NCI-H460 (cell line): ENCODE results near the gene SH3RF3. TPM values are rescaled to one million over a fixed set of nuclear protein-coding genes. Genes with fewer than 3 reads are reported as not detected.

ENCODE experiments used
- DNase-seq: peaks from one replicate; pipeline ENCODE4 v3.0.0-alpha.2; 2016; ENCODE audit warnings: low read depth; ENCODE audit errors: extremely low read depth
- total RNA-seq: library from RNA; depleted of rRNA; stranded (reverse); fragments of >200 nt; shearing (Covaris generic); gene quantifications from 2 replicates; pipeline ENCODE4 v1.2.3, GENCODE V29; 2014

The SH3RF3 gene
- total RNA-seq, 1 experiment from 2014 or later = 0.32 TPM

- no peak for DNase-seq
Observed at GRCh38 chr2:109231428-109231827, 102.4 kb downstream of the SH3RF3 start.

GRCh38 chr2:109231996-109232705 lies 103.1 kb downstream of the SH3RF3 start:
- DNase-seq = no peak

GRCh38 chr2:109232909-109233308 lies 103.9 kb downstream of the SH3RF3 start:
- DNase-seq = no peak

- DNase-seq = no peak
Observed at GRCh38 chr2:109233643-109234042, 104.6 kb downstream of the SH3RF3 start.

DNA sequence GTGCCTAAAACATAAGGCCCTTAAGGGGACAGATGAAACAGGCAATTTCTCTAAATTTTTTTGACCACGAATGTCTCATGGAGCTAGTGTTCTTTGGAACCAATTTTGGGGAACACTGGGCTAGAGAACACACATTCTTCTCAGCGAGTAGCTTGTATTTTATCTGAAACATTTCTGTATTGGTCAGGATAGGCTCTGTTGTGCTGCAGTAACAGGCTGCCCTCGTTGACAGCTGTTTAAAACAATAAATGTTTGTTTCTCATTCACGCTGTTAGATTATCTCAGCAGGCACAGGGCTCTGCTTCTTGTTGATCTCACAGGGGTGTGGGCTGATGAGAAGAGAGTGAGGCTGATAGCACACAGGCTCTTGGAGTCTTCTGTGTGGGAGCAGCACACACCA lies 105.3 kb downstream of the SH3RF3 start:
- no peak for DNase-seq

DNA sequence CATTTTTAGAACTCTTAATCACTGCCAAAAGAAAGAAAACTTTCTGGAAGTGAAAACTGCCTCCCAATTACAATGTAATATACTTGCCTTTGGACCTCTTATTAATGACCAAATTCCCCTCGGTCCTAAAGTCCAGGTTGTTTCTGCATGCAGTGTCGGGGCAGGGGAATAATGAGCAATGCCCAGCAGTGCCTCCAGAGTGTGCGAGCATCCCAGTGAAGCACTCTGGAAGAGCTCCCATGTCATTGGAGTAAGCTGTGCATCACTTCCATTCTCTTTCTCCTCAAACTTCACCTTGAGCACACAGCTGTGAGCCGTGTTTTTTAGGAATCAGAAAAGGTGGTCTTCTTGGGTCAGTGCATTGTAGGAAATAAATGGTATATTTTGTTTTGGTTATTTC lies 107.1 kb downstream of the SH3RF3 start:
- no peak for DNase-seq

GRCh38 chr2:109237792-109238191 lies 108.8 kb downstream of the SH3RF3 start:
- no peak for DNase-seq

DNA sequence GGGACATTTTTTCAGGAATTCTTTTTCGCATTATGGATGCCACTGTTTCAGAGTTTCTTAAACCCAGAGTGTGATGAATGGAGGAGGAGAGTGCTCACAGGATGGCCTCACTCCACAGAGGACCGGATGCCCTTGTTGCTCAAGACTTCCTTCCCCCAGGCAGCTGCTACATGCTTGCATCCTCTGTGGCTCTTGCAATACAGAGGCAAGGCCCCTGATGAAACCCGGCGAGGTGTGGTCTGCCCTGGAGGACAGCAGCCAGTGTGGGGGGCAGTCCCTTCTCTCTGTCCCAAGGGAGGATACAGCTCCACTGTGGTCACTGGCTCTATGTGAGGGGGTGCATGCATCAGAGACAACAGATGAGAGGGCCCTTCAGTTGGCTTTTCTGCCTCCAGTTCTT lies 109.6 kb downstream of the SH3RF3 start:
- DNase-seq = no peak

GRCh38 chr2:109239720-109240119 lies 110.7 kb downstream of the SH3RF3 start:
- no peak for DNase-seq

DNA sequence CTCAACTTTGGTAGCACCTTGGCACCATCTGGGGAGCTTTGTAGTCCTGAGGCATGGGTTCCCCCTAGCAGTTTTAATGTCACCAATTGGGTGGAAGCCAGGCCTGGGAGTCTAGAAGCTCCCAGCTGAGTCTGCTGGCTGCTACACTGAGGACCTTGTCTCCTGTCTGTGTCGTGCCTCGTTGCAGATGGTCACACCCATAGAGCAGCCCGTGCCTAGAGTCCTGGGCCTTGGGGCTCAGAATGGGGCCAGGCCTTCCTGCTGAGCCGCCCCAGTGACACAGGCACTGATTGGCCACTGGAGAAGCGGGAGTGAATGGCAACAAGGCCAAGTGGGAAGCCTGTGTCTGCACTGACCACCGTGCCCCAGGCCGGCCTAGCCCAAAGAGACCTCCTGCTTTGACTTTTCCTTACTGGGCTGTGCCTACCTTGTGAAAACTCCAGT lies 113.2 kb downstream of the SH3RF3 start:
- DNase-seq = no peak

DNA sequence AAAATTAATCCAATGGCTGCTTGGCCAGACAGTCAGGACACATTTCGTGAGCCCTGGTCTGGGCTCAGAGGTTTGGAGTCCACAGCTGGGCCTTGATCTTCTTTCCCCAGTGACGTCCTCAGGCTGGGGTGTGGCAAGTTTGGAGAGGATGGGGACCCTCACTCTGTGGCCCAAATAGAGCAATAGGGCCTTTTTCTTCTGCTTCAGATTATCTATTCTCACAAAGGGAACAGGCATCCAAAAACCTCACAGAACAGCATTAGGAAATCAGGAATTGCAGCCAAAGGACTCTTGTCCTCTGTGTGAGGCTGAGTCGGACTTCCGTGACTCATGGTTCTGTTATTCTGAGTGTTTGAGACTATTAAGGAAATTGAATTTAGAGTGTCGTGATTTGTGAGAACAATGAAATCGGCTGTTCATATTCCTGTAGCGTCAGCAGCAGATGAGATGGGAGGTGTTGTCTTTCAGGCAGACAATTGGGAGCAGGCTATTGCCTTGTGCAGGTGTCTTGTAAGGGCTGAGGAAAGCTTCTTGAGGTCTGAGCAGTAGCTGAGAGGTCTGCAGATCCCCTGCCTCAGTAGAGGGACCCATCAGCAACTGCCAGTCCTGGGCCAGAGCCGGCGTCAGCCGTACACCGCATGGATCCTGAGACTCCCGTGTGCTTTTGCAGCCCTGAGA lies 113.8 kb downstream of the SH3RF3 start:
- no peak for DNase-seq

GRCh38 chr2:109243526-109244303 lies 114.7 kb downstream of the SH3RF3 start:
- no peak for DNase-seq

- no peak for DNase-seq
Observed at GRCh38 chr2:109244304-109244582, 115.2 kb downstream of the SH3RF3 start.

GRCh38 chr2:109244750-109245382 lies 115.9 kb downstream of the SH3RF3 start:
- no peak for DNase-seq

DNA sequence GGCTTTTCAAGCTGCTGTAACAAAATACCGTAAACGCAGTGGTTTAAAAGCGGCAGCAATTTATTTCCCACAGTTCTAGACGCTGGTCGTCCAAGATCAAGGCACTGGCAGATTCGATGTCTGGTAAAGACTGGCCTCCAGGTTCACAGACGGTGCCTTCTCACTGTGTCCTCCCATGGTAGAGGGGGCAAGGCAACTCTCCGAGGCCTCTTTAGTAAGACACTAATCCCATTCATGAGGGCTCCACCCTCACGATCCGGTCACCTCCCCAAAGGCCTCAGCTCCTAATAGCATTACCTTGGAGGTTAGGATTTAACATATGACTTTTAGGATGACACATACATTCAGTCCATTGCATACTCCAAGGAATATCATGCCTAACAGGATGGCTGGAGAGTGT lies 117.2 kb downstream of the SH3RF3 start:
- no peak for DNase-seq

GRCh38 chr2:109246616-109247015 lies 117.6 kb downstream of the SH3RF3 start:
- DNase-seq = no peak

GRCh38 chr2:109247340-109247739 lies 118.3 kb downstream of the SH3RF3 start:
- no peak for DNase-seq

- no peak for DNase-seq
Observed at GRCh38 chr2:109247812-109248211, 118.8 kb downstream of the SH3RF3 start.

DNA sequence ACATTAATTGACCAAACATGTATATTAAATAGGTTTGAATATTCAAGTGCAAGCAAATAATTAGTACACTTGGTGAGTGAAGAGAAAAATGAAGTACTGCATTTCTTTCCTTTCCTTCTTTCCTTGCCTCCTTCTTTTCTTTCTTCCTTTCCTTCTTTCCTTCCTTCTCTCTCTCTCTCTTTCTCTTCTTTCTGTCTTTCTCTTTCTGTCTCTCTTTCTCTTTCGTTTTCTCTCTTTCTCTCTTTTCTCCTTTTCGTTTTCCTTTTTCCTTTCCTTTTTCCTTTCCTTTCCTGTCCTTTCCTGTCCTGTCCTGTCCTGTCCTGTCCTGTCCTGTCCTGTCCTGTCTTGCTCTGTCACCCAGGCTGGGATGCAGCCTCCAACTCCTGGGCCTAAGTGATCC lies 119.6 kb downstream of the SH3RF3 start:
- DNase-seq = no peak

DNA sequence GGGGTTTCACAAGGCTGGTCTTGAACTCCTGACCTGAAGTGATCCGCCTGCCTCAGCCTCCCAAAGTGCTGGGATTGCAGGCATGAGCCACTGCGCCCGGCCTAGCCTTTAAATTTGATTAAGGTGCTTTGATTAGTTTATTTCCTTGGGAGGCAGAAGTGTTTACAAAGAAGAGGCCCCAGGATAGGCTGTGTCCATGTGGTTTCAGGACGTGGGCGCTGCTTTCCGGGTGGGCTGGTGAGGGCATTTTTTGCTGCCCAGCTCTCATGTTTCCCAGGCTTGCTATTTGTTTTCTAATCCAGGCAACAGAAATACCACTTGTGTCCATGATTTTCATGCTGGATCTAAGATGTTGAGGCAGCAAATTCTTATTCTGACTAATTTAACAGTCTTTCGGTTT lies 124.2 kb downstream of the SH3RF3 start:
- no peak for DNase-seq

DNA sequence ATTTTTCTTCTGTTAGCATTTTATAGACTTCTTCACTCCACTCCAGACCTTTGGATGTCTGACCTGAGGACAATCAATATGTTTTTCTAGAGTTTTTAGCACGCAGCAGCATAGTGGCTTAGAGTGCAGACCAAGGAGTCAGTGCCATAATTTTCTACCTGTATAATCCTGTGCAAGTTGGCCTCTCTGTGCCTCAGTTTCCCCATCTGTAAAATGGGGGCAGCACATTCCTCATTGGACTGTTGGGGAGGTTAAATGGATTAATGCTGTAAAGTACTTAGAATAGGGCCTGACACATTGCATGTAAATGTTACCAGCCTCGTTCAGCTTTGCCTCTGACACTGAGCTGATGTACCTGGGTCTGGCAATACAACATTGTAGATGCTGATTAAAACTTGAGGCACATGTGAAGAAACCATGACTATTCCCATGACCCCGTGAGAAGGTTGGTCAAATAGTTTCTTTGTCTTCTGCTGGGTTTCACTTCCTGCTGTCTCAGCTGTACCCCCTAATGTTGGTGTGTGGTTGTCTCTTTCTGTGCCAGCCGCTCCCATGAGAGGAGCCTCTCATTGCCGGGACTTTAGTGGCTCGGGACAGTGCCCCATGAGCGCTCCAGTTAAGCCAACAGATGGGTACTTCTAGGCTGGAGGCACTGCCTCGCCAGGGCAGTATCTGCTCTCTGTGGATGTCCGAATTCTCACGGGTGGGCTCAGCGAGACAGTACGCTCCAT lies 125.3 kb downstream of the SH3RF3 start:
- DNase-seq = no peak
